Hematopoietic multipotent progenitor cell (in vitro differentiated cells): Measurements from ENCODE around the gene VKORC1L1. TPM values are rescaled to one million over a fixed set of nuclear protein-coding genes. Genes with fewer than 3 reads are reported as not detected.
"Not testable (repeated sequence)": the region's sequence is repeated elsewhere in the genome, so short reads cannot be mapped to it uniquely, and the experiment has no call there.

Experiments
- DNase-seq, 3 donors: peaks; one replicate each; pipeline ENCODE4 v3.0.0-alpha.2; 2011 to 2015; ENCODE audit warnings: low read depth in 2 of 3, low spot score in 2 of 3
- total RNA-seq: library from RNA; depleted of rRNA; stranded (reverse); fragments of >200 nt; gene quantifications from one replicate; pipeline ENCODE4 v1.2.3, GENCODE V29; 2012

Gene VKORC1L1
- total RNA-seq, 1 donor = 9.4 TPM

DNA sequence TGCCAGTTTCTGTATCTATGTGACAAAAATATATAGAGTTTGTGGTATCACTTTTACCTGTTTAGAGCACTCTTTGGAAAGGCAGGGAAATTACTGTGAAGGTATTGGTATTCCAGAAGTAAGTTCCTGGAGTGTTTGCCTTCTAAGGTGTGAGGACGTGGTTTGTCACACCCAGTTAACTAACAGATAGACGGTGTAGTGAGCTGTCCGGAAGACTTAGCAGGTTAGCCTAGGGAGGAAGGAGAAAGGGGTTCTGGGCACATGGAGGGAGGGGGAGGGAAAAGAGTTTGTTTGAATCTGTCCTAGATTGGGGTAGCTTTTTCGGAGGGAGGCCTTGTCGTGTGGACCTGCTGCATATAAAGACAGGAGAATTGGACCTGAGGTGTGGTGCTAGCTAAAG lies 7.4 kb downstream of the VKORC1L1 start:
- DNase-seq = not testable (repeated sequence)

GRCh38 chr7:65884983-65885382 lies 12.1 kb downstream of the VKORC1L1 start:
- DNase-seq = not testable (repeated sequence)

GRCh38 chr7:65885533-65885932 lies 12.7 kb downstream of the VKORC1L1 start:
- not testable (repeated sequence) for DNase-seq

- not testable (repeated sequence) for DNase-seq
Observed at GRCh38 chr7:65888434-65889156, 15.7 kb downstream of the VKORC1L1 start.

GRCh38 chr7:65889722-65890121 lies 16.8 kb downstream of the VKORC1L1 start:
- DNase-seq = not testable (repeated sequence)

DNA sequence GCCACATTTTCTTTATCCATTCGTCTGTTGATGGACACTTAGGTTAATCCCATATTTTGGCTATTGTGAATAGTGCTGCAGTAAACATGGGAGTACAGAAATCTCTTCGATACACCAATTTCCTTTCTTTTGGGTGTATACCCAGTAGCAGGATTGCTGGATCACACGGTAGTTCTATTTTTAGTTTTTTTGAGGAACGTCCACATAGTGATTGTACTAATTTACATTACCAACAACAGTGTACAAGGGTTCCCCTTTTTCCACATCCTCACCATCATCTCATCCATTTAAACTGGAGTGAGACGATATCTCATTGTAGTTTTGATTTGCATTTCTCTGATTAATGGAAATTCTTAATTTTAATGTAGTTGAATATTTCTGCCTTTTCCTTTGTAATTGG lies 19.3 kb downstream of the VKORC1L1 start:
- DNase-seq = no peak

GRCh38 chr7:65892835-65893234 lies 20.0 kb downstream of the VKORC1L1 start:
- DNase-seq = no peak

GRCh38 chr7:65896279-65896870 lies 23.5 kb downstream of the VKORC1L1 start:
- DNase-seq = no peak

DNA sequence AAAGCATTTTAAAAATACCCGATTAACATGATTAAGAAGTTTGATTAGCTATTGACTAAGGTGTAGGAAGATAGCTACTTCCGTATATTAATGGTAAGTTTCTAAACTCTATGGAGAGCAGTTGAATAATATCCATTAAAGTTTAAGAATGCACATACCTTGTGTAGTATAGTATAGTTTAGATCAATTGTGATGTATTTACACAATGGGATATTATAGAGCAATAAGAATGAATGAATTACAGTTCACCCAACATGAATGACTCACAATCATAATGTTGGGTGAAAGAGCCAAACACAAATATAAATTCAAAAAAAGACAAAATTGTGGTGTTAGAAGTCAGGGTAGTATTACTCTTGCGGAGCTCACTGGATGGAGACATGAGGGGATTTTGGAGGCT lies 24.4 kb downstream of the VKORC1L1 start:
- DNase-seq = not testable (repeated sequence)

DNA sequence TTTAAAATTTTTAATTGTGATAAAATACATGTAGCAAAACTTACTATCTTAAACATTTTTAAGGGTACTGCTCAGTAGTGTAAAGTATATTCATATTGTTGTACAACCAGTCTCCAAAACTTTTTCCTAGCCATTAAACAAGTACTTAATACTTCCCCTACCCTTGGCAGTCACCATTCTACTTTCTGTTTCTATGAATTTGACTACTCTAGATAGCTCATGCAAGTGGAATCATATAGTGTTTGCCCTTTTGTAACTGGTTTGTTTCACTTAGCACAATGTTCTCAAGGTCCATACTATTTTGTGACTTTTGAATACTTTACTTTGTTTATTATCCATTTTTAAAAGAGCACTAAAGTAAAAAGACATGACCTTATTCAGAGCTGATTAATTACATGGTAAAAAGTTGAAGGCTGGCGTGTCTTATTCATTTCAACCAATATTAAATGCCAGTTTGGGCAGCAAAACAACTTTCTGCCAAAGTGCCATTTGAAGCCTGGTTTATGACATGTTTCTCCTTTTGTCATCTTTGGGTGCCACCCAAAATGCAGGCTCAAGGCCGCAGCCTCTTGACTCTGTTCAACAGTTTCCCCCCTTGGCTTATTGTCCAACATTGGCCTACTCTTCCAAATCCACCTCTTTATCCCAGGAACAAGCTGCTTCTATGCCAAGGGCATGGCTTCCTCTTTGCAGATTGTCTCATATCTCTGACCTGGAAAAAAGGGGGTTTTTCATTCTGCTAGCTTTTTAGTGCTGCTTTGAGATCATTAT lies 26.0 kb downstream of the VKORC1L1 start:
- DNase-seq = not testable (repeated sequence)

- DNase-seq = no peak
Observed at GRCh38 chr7:65902306-65902705, 29.4 kb downstream of the VKORC1L1 start.

GRCh38 chr7:65907501-65908198 lies 34.8 kb downstream of the VKORC1L1 start:
- no peak for DNase-seq

DNA sequence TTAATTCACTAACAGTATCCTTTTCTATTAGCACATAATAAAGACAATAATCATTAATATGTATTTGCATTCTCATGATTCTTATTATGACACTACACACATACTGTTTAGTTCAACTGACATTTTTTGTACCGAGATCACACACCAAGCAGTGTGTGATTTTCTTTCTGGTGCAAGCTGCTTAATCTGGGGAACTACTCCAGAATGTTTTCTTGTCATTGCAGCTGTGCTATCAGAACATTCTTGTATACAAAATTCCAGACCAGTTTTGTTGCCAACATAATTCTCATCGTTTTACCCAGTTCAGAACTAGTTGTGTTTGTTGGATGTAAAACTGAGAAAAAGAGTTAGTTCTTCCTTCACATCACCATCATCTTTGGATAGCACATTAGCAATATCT lies 37.4 kb downstream of the VKORC1L1 start:
- DNase-seq = no peak

GRCh38 chr7:65912237-65912636 lies 39.4 kb downstream of the VKORC1L1 start:
- DNase-seq = no peak

GRCh38 chr7:65915921-65916657 lies 43.2 kb downstream of the VKORC1L1 start:
- no peak for DNase-seq

DNA sequence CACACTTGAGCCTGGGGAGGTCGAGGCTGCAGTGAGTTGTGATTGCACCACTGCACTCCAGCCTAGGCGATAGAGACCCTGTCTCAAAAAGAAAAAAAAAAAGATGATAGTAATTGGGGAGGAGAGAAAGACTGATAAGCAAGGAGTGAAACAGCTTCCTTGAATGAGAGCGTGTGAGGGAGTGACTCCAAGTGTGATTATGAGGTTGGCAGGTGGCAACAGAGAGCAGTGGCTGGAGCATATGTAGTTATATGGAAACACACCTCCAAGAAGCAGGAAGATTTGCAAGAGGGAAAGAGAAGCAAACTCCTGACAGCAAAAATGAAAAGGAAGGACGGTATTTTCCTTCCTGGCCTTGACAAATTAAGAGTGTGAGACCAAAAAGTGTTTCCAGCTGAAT lies 50.4 kb downstream of the VKORC1L1 start:
- DNase-seq = no peak

DNA sequence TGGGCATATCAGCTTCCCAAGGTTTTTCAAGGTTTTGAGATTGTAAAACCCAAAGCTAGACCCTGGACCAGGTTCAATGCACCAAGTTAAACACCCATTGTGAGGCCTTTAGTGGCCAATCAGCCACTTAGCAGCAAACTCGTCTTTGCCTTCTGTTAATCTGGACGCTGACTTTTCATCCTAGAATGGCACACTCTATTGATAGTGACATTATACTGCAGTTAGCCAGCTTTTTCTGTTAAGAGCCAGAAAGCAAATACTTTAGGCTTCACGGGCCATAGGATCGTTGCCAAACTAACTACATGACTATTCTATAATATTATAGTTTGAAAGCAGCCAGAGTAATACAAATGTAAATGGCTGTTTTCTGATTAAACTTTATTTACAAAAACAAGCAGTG lies 51.3 kb downstream of the VKORC1L1 start:
- DNase-seq = no peak

DNA sequence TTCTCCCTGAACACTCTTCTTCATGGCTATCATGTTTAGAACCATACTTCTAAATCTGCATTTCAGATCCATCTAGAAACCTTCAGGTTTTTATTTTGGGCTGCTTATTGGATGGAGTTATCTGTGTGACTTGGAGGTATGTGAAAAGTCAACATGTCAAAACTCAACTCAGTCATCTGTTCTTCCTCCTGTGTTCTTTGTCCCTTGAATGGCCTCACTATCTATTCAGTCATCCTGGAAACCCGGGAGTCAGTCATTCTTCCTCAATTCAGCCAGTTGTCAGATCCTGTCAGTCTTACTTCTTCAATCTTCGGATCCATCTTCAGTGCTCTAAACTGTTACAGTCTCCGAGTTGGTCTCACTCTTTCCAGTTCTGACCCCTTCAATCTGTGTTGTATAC lies 52.2 kb downstream of the VKORC1L1 start:
- no peak for DNase-seq

GRCh38 chr7:65926588-65926987 lies 53.7 kb downstream of the VKORC1L1 start:
- no peak for DNase-seq
